ENCODE data around the gene HLA-DPB1.
"Not testable (repeated sequence)": the region's sequence is repeated elsewhere in the genome, so short reads cannot be mapped to it uniquely, and the experiment has no call there.

The HLA-DPB1 gene

GRCh38 chr6:33075568-33076405 is at the start of gene HLA-DPB1:
Gene HLA-DPB1 (plus strand): TSS chr6:33075990. CDS start chr6:33076042, 52 bp downstream.
- DNase-seq (ENCODE audit: low read depth): no peak

- no peak for DNase-seq (ENCODE audit: low read depth)
Observed at GRCh38 chr6:33028220-33028849, 47.5 kb upstream of the HLA-DPB1 start.

- no peak for DNase-seq (ENCODE audit: low read depth)
Observed at GRCh38 chr6:33029328-33030184, 46.2 kb upstream of the HLA-DPB1 start.

GRCh38 chr6:33030245-33030644 is 45.5 kb upstream of the HLA-DPB1 start:
- DNase-seq (ENCODE audit: low read depth): no peak

- DNase-seq (ENCODE audit: low read depth): no peak
Observed at GRCh38 chr6:33034554-33034953, 41.2 kb upstream of the HLA-DPB1 start.

- no peak for DNase-seq (ENCODE audit: low read depth)
Observed at GRCh38 chr6:33036535-33036934, 39.3 kb upstream of the HLA-DPB1 start.

- no peak for DNase-seq (ENCODE audit: low read depth)
Observed at GRCh38 chr6:33040157-33040556, 35.6 kb upstream of the HLA-DPB1 start.

GRCh38 chr6:33049323-33050013 is 26.3 kb upstream of the HLA-DPB1 start:
- no peak for DNase-seq (ENCODE audit: low read depth)

- no peak for DNase-seq (ENCODE audit: low read depth)
Observed at GRCh38 chr6:33050014-33050810, 25.6 kb upstream of the HLA-DPB1 start.

- DNase-seq (ENCODE audit: low read depth): no peak
Observed at GRCh38 chr6:33052627-33053026, 23.2 kb upstream of the HLA-DPB1 start.

GRCh38 chr6:33053230-33053629 is 22.6 kb upstream of the HLA-DPB1 start:
- no peak for DNase-seq (ENCODE audit: low read depth)

- no peak for DNase-seq (ENCODE audit: low read depth)
Observed at GRCh38 chr6:33057222-33058150, 18.3 kb upstream of the HLA-DPB1 start.

- DNase-seq (ENCODE audit: low read depth): no peak
Observed at GRCh38 chr6:33061987-33062386, 13.8 kb upstream of the HLA-DPB1 start.

- DNase-seq (ENCODE audit: low read depth): not testable (repeated sequence)
Observed at GRCh38 chr6:33063435-33063834, 12.4 kb upstream of the HLA-DPB1 start.

GRCh38 chr6:33064723-33065122 is 11.1 kb upstream of the HLA-DPB1 start:
- no peak for DNase-seq (ENCODE audit: low read depth)

GRCh38 chr6:33065312-33065711 is 10.5 kb upstream of the HLA-DPB1 start:
- no peak for DNase-seq (ENCODE audit: low read depth)

GRCh38 chr6:33066917-33067521 is 8.8 kb upstream of the HLA-DPB1 start:
- no peak for DNase-seq (ENCODE audit: low read depth)

- DNase-seq (ENCODE audit: low read depth): no peak
Observed at GRCh38 chr6:33069021-33069738, 6.6 kb upstream of the HLA-DPB1 start.

GRCh38 chr6:33070909-33071308 is 4.9 kb upstream of the HLA-DPB1 start:
- no peak for DNase-seq (ENCODE audit: low read depth)
